WERI-Rb-1 (cell line): ENCODE data around the gene NRG3.

Experiments
- DNase-seq: peaks from one replicate; pipeline ENCODE4 v3.0.0-alpha.2; 2020
- H3K27ac ChIP-seq: fragments of 250-450 bp; sonication (Bioruptor Pico); 2 replicates; pipeline ENCODE4 v1.5.1; 2020; ENCODE audit warnings: mild to moderate bottlenecking, moderate library complexity
- H3K27me3 ChIP-seq: fragments of 250-450 bp; sonication (Bioruptor Pico); 2 replicates; pipeline ENCODE4 v1.5.1; 2021; ENCODE audit warnings: mild to moderate bottlenecking, low read depth, moderate library complexity; ENCODE audit not compliant: insufficient read depth, severe bottlenecking
- H3K36me3 ChIP-seq: fragments of 250-450 bp; sonication (Bioruptor Pico); 2 replicates; pipeline ENCODE4 v1.5.1; 2020; ENCODE audit warnings: mild to moderate bottlenecking, moderate library complexity
- H3K4me3 ChIP-seq: 2 replicates; pipeline ENCODE4 v1.5.1; 2011; ENCODE audit warnings: low read depth, mild to moderate bottlenecking, control low read depth, low read length
- H3K9me3 ChIP-seq: fragments of 250-450 bp; sonication (Bioruptor Pico); 2 replicates; pipeline ENCODE4 v1.5.1; 2021; ENCODE audit warnings: mild to moderate bottlenecking, moderate library complexity; ENCODE audit not compliant: severe bottlenecking
- TF ChIP-seq, protein P1 (sequence below): IDR thresholded peaks from 2 replicates; pipeline ENCODE4 v1.5.1; 2011; ENCODE audit warnings: low read depth, mild to moderate bottlenecking, control low read depth, inconsistent platforms, low read length

Gene NRG3

DNA sequence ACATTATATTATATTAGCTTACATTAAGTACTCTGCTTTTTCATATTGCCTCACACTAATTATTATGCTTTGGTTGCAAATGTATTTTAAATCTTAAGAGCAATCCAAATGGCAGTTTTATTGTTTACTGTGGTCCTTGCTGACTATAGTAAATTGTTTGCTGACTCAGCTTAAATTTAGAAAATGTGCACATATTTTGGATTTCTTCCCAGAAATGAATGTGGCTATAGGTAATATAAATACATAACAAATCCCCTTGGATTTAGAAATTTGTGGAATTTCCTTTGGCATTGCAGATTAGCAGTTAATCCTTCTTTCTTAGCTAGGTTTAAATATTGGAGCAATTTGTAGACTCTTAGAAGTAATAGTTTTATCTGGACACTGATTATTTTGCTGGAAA lies 565.8 kb downstream of the NRG3 start:
- peaks cover 17% of the 10 kb centered on the region for H3K9me3 ChIP-seq
- no peak overlapping the region for H3K4me3 ChIP-seq
- no peaks in the 10 kb centered on the region for H3K27me3 ChIP-seq
- DNase-seq, result no peak
- TF ChIP-seq, protein P1, sequence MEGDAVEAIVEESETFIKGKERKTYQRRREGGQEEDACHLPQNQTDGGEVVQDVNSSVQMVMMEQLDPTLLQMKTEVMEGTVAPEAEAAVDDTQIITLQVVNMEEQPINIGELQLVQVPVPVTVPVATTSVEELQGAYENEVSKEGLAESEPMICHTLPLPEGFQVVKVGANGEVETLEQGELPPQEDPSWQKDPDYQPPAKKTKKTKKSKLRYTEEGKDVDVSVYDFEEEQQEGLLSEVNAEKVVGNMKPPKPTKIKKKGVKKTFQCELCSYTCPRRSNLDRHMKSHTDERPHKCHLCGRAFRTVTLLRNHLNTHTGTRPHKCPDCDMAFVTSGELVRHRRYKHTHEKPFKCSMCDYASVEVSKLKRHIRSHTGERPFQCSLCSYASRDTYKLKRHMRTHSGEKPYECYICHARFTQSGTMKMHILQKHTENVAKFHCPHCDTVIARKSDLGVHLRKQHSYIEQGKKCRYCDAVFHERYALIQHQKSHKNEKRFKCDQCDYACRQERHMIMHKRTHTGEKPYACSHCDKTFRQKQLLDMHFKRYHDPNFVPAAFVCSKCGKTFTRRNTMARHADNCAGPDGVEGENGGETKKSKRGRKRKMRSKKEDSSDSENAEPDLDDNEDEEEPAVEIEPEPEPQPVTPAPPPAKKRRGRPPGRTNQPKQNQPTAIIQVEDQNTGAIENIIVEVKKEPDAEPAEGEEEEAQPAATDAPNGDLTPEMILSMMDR, result no peak
- no peaks in the 10 kb centered on the region for H3K36me3 ChIP-seq
- H3K27ac ChIP-seq, result no peak overlapping the region

DNA sequence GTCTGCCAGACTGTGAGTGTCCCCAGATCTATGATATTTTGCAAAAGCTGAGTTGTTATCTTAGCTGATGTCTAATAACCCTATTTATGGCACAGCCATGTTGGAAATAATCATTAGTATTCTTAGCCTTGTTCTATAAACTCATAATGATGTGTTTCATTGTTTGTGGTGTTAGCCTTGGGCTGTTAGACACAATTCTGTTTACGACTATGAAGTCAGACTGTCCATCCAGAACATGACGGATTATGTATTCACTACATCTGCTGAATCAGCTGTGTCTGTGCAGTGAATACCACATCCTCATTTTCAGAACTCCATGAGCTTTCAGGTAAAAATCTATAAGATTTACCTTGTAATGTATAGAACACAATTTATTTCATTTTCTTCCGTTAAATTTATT lies 577.1 kb downstream of the NRG3 start:
- DNase-seq, result no peak
- no peak overlapping the region for H3K27ac ChIP-seq
- no peak overlapping the region for H3K4me3 ChIP-seq
- no peaks in the 10 kb centered on the region for H3K36me3 ChIP-seq
- H3K27me3 ChIP-seq, result no peaks in the 10 kb centered on the region
- no peaks in the 10 kb centered on the region for H3K9me3 ChIP-seq
- TF ChIP-seq, protein P1, result no peak

DNA sequence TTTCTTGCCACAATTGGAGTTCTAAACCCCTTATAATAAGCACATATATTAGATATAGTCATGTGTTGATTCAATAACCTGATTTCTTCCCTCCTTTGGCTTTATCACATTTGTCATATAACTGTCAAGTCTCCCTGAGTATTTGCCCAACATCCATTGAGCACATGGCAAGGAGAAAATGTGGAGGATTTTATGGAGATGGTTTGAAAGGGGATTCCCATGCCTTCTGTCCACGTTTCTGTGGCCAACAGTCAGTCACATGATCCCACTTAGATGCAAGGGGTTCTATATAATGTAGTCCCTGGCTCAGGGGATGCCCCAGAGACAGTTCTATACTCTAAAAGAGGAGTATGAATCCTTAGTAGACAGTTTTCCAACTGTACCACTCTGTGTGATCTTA lies 577.7 kb downstream of the NRG3 start:
- TF ChIP-seq, protein P1, result no peak
- H3K27ac ChIP-seq, result no peak overlapping the region
- no peaks in the 10 kb centered on the region for H3K36me3 ChIP-seq
- DNase-seq, result no peak
- no peak overlapping the region for H3K4me3 ChIP-seq
- no peaks in the 10 kb centered on the region for H3K27me3 ChIP-seq
- no peaks in the 10 kb centered on the region for H3K9me3 ChIP-seq

DNA sequence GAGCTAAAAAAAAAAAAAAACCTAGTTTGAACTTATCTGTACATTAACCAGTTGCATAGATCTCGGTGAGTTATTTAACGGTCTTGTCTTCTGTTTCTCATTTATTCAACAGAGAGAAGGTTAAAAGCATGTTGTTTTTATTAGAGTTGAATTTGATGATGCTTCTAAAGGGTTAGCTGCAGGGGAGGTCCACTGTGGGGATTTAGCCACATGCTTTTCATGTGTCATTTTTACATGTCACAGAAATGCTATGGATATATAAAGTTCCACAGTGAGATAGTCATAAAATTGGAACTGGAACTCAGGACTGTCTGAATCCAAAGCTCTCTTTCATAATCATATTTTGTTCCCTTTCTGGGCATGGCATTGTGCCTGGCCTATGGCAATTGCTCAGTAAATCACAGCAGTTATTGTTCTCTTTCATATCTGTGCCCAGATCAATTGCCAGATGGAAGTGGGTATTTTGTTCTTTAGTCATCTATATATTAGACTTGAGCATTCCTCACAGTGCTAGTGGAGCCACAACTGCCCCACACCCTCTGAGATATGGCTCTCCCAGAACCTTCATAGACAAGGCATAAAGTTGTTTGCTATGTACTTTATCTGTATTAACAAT lies 578.8 kb downstream of the NRG3 start:
- Histone ChIP-seq H3K4me3 (no peak overlapping the region), H3K9me3 (no peaks in the 10 kb centered on the region), H3K27me3 (no peaks in the 10 kb centered on the region), H3K36me3 (no peaks in the 10 kb centered on the region), H3K27ac (no peak overlapping the region)
- TF ChIP-seq, protein P1, result no peak
- DNase-seq, result no peak

DNA sequence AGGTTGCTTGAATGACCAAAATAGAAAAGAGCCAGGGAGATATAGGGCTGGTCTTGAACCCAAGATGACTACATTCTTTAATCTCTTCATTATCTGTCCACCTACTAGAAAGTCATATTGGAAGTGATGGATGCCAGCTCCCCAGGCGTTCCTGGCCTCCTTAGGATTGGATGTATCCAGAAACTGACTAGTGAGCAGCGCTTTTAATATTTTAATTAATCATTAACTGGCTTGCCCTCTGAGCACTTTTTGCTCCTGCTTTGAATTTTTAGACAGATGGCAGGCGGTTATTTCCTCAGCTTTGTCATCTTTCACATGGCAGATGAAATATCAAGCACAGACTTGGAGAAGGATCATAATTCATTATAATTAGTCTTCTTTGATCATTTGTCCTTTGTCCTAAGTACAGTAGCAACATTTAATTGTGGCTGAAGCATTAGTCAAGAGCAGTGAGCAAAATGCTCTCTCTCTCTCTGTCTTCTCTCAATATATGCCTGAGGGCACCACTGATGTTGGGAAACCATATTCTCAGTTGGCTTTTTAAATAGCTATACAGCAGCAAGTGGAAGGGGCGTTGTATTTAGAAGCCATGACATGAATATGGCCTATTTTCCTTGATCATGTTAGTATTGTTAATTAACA lies 588.0 kb downstream of the NRG3 start:
- no peak overlapping the region for H3K4me3 ChIP-seq
- H3K9me3 ChIP-seq, result no peaks in the 10 kb centered on the region
- H3K36me3 ChIP-seq, result no peaks in the 10 kb centered on the region
- DNase-seq, result no peak
- H3K27me3 ChIP-seq, result no peaks in the 10 kb centered on the region
- no peak overlapping the region for H3K27ac ChIP-seq
- TF ChIP-seq, protein P1, result no peak

DNA sequence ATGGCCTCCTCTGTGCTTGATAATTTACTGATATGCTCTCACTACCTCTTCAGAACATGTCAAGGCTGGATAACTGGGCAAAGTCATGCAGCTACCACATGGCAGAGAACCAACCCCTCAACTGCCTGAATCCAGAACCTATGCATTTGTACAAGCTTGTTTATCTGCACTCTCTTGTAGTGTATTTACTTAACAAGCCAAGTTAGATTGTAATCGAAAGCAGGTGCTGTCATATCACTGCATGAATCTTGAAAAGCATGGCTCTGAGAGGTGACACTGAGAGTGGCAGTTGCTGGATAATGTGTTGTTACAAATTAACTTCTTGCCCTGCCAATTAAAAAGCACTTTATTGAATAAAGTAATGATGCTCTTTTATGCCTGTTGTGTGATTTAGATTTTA lies 588.6 kb downstream of the NRG3 start:
- Histone ChIP-seq H3K36me3 (no peaks in the 10 kb centered on the region), H3K27ac (no peak overlapping the region), H3K27me3 (no peaks in the 10 kb centered on the region), H3K4me3 (no peak overlapping the region), H3K9me3 (no peaks in the 10 kb centered on the region)
- DNase-seq, result no peak
- TF ChIP-seq, protein P1, result no peak
